GM12874 (cell line): Measurements from ENCODE around the gene PFDN5.

ENCODE experiments used
- CTCF ChIP-seq: IDR thresholded peaks from 2 replicates; pipeline ENCODE4 v1.5.1; 2011; ENCODE audit warnings: low read depth, mild to moderate bottlenecking, control low read depth, low read length, moderate library complexity; ENCODE audit not compliant: insufficient read depth

PFDN5 gene

GRCh38 chr12:53343449-53343848 lies 48.1 kb downstream of the PFDN5 start:
- TF ChIP-seq CTCF: no peak

- TF ChIP-seq CTCF: no peak
Observed at GRCh38 chr12:53343969-53344368, 48.6 kb downstream of the PFDN5 start.

- TF ChIP-seq CTCF: no peak
Observed at GRCh38 chr12:53344487-53344823, 49.1 kb downstream of the PFDN5 start.

- TF ChIP-seq CTCF: peak; percentile 86
Observed at GRCh38 chr12:53344824-53345485, 49.6 kb downstream of the PFDN5 start.

- no peak for TF ChIP-seq CTCF
Observed at GRCh38 chr12:53345486-53346188, 50.3 kb downstream of the PFDN5 start.

- no peak for TF ChIP-seq CTCF
Observed at GRCh38 chr12:53346491-53346890, 51.1 kb downstream of the PFDN5 start.

- TF ChIP-seq CTCF: no peak
Observed at GRCh38 chr12:53347905-53348304, 52.6 kb downstream of the PFDN5 start.
